ENCODE results near the gene LYZ. TPM values are rescaled to one million over a fixed set of nuclear protein-coding genes. Genes with fewer than 3 reads are reported as not detected.

Gene LYZ
- total RNA-seq, 1 experiment from 2014 or later: not detected

DNA sequence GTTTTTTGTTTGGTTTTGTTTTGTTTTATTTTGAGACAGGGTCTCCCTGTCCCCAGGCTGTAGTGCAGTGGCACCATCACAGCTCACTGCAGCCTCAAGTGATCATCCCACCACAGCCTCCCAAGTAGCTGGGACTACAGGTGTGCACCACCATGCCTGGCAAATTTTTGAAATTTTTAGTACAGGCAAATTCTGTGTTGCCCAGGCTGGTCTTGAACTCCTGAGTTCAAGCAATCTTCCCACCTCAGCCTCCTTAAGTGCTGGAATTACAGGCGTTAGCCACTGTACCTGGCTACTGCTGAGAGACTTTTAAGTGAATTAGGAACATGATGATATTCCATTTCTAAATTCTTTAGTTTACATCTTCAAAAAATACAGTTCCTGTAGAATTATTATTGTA is 2.6 kb downstream of the LYZ start:
- H3K4me3 ChIP-seq: no peak overlapping the region
- H3K9me3 ChIP-seq (replicated peaks): no peaks in the 10 kb centered on the region
- DNase-seq: no peak

GRCh38 chr12:69351462-69352236 is 3.5 kb downstream of the LYZ start:
- no peak for DNase-seq
- no peaks in the 10 kb centered on the region for H3K27me3 ChIP-seq
- H3K4me3 ChIP-seq: no peak overlapping the region
- no peak overlapping the region for H3K27ac ChIP-seq
- H3K9me3 ChIP-seq (replicated peaks): no peaks in the 10 kb centered on the region
- no peaks in the 10 kb centered on the region for H3K36me3 ChIP-seq
- no peaks in the 10 kb centered on the region for H3K4me1 ChIP-seq

More for the DNA sequence above, 2.6 kb downstream of the LYZ start:
- Histone ChIP-seq H3K27ac (no peak overlapping the region), H3K4me1 (no peaks in the 10 kb centered on the region), H3K36me3 (no peaks in the 10 kb centered on the region), H3K27me3 (no peaks in the 10 kb centered on the region)

DNA sequence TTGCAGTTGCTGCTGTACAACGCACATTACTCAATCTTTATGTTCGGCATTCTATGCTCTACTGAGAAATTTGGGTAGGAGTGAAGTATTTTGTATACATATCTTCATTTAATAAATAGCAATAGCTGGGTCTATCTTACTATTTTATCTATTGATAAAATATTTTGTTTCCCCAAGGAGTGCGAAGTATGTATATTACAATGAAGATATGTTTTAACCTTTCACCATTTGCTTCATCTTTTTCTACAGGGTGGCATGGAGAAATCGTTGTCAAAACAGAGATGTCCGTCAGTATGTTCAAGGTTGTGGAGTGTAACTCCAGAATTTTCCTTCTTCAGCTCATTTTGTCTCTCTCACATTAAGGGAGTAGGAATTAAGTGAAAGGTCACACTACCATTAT is 4.7 kb downstream of the LYZ start:
- DNase-seq: no peak
- Histone ChIP-seq H3K27ac (no peak overlapping the region), H3K27me3 (no peaks in the 10 kb centered on the region), H3K9me3 (replicated peaks) (no peaks in the 10 kb centered on the region), H3K4me3 (no peak overlapping the region), H3K4me1 (no peaks in the 10 kb centered on the region), H3K36me3 (no peaks in the 10 kb centered on the region)

GRCh38 chr12:69354172-69354555 is 6.0 kb downstream of the LYZ start:
- Histone ChIP-seq H3K27ac (no peak overlapping the region), H3K27me3 (no peaks in the 10 kb centered on the region), H3K4me1 (no peaks in the 10 kb centered on the region), H3K4me3 (no peak overlapping the region), H3K9me3 (replicated peaks) (no peaks in the 10 kb centered on the region), H3K36me3 (no peaks in the 10 kb centered on the region)
- DNase-seq: no peak

DNA sequence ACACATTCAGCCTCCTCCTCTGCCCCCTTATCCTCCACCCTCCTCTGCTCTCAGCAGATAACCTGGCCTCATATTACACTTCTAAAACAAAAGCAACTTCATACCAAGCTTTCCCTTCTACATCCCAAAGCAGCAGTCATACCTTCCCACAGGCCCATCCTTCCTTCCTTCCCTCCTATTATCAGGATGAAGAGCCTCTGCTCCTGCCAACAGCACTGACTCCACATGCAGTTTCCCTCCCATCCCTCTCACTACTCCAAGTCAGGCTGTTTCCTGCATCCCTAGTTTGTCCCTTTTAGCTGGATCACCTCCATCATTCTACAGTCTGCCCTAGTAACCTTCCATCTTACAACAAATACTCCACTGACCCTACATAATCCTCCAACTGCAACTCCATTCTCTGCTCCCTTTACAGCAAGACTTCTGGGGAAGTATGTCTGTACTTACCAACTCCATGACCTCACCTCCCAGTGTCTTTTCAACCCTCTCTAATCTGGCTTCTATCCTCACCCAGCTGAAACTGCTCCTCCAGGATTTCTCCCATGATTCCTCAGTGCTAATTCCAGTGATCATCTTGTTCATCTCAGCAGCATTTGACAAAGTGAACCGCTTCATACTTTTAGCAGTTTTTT is 6.5 kb downstream of the LYZ start:
- no peak overlapping the region for H3K4me3 ChIP-seq
- H3K27me3 ChIP-seq: no peaks in the 10 kb centered on the region
- no peaks in the 10 kb centered on the region for H3K4me1 ChIP-seq
- H3K9me3 ChIP-seq (replicated peaks): no peaks in the 10 kb centered on the region
- H3K27ac ChIP-seq: no peak overlapping the region
- no peaks in the 10 kb centered on the region for H3K36me3 ChIP-seq
- DNase-seq: no peak

DNA sequence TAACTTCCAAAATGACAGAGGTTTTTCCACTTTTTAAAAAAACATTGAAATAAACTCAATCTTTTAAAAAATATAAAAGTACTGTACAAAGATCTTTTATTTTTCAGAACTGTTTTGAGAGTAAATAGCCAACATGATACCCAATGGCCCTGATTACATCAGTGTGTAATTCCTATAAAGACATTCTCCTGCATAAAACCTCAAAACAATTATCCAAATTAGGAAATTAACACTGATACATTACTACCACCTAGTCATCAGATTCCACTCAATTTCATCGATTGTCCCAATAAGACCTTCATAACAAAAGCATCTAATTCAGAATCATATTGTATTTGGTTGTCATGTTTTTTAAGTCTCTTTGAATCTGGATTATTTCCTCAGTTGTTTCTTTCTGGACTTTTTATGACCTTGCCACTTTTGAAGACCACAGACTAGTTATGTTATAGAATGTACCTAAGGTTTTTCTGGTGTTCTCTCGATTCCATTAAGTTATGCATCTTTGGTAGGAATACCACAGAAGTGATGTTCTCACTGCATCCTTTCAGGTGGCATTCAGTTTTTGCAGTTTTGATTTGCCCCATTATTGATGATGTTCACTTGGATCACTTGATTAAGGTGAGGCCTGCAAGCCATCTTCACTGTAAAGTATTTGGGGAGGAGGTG is 7.3 kb downstream of the LYZ start:
- no peaks in the 10 kb centered on the region for H3K36me3 ChIP-seq
- H3K27ac ChIP-seq: no peak overlapping the region
- H3K4me3 ChIP-seq: no peak overlapping the region
- no peak for DNase-seq
- no peaks in the 10 kb centered on the region for H3K4me1 ChIP-seq
- H3K9me3 ChIP-seq (replicated peaks): no peaks in the 10 kb centered on the region
- no peaks in the 10 kb centered on the region for H3K27me3 ChIP-seq

DNA sequence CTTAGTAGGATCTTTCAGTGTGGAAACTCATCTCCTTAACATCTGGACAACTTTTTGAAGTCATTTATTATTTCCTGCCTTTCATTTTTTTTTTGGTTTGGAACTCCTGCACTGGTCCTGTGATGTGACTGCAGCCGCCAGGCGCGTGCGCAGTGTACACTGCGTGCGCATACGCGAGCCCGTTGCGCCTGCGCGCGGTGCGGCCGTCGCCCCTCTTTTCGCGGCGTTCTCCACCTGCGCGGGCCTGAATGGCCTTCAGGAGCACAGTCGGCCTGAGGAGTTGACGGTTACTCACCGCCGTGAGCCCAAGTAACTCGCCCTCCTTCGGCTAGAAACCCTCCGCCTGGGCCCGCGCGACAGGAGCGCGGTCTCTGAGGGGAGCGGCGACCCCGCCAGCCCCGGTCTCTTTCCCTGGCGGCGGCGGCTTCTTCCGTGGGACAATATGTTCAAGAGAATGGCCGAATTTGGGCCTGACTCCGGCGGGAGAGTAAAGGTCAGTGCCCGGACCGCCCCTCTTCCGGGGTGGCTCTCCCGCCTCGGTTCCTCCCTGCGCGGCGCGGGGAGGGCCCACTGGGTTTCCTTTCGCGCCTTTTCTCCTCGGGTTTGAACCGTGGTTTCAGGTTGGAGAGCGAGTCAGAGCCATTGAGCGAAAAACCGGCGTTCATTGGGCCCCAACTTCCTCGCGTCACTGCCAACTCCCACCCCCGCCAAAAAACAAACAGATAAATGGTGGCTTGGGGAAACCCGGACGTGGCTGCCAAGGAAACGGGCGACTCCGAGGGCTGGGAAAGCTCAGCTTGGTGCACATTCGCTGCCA is 11.6 kb downstream of the LYZ start, which contains the start of gene YEATS4:
Gene YEATS4 (plus strand): TSS at position 213 of the 817 bp plus-strand sequence. CDS start 230 bp downstream, at position 443.
- H3K27ac ChIP-seq: peak within 1 kb of the TSS; percentile 98
- no peaks in the 10 kb centered on the region; the same call in 1 of the 2 replicates for H3K4me1 ChIP-seq
- H3K27me3 ChIP-seq: no peaks in the 10 kb centered on the region
- peaks cover 22% of the 10 kb centered on the region for H3K36me3 ChIP-seq
- H3K9me3 ChIP-seq (replicated peaks): no peaks in the 10 kb centered on the region
- peak within 1 kb of the TSS; percentile 88 for H3K4me3 ChIP-seq
- peak; percentile 88 to 92 for DNase-seq

GRCh38 chr12:69360348-69360672 is 12.1 kb downstream of the LYZ start:
- peak overlapping the region; percentile 88 for H3K4me3 ChIP-seq

GRCh38 chr12:69366796-69367195 is 18.6 kb downstream of the LYZ start:
- H3K4me1 ChIP-seq: no peaks in the 10 kb centered on the region; the same call in 1 of the 2 replicates
- no peaks in the 10 kb centered on the region for H3K27me3 ChIP-seq
- no peaks in the 10 kb centered on the region for H3K9me3 ChIP-seq (replicated peaks)
- no peak overlapping the region for H3K27ac ChIP-seq
- no peak for DNase-seq
- peaks cover 43% of the 10 kb centered on the region for H3K36me3 ChIP-seq
- no peak overlapping the region for H3K4me3 ChIP-seq

More at GRCh38 chr12:69360348-69360672, 12.1 kb downstream of the LYZ start:
- H3K27me3 ChIP-seq: no peaks in the 10 kb centered on the region
- DNase-seq: no peak
- peaks cover 22% of the 10 kb centered on the region for H3K36me3 ChIP-seq
- H3K9me3 ChIP-seq (replicated peaks): no peaks in the 10 kb centered on the region
- H3K27ac ChIP-seq: peak overlapping the region; percentile 98
- H3K4me1 ChIP-seq: no peaks in the 10 kb centered on the region; the same call in 1 of the 2 replicates

DNA sequence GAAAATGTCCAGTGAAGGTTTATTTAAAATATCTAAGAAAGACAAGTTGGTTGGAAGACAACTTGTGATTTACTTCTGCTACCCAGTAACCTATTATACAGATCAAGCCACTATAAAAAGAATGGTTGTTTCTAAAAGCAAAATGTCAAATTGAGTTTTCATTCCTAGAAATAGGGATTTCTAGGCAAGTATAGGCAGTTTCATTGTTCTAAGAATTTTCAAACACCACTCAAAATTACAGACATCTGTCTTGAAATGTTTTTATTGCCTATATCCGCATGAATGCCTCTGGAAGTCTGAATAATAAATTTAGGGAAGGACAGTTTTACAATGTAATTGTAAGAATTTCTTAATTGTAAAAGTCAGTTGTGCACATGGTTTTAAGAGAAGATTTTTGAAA is 20.0 kb downstream of the LYZ start:
- Histone ChIP-seq H3K4me1 (no peaks in the 10 kb centered on the region; the same call in 1 of the 2 replicates), H3K27me3 (no peaks in the 10 kb centered on the region), H3K9me3 (replicated peaks) (no peaks in the 10 kb centered on the region), H3K27ac (no peak overlapping the region), H3K4me3 (no peak overlapping the region), H3K36me3 (peaks cover 48% of the 10 kb centered on the region)
- no peak for DNase-seq

DNA sequence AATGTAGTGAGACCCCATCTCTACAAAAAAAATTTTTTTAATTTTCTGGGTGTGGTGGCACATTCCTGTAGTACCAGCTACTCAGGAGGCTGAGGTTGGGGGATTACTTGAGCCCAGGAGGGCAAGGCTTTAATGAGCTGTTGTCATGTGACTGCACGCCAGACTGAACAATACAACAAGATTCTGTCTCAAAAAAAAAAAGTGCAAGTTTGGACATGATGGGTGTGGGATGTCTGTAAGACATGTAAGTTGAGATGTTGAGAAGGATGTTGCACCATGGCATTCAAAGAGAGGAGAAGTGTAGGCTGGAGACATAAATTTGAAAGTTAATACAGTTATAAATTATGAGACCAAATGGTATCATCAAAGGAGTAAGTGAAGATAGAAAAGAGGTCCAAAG is 34.9 kb downstream of the LYZ start:
- H3K4me1 ChIP-seq: no peaks in the 10 kb centered on the region
- H3K27ac ChIP-seq: no peak overlapping the region
- H3K27me3 ChIP-seq: no peaks in the 10 kb centered on the region
- no peak overlapping the region for H3K4me3 ChIP-seq
- no peaks in the 10 kb centered on the region for H3K9me3 ChIP-seq (replicated peaks)
- peaks cover 21% of the 10 kb centered on the region for H3K36me3 ChIP-seq
- no peak for DNase-seq

GRCh38 chr12:69385038-69385437 is 36.9 kb downstream of the LYZ start:
- Histone ChIP-seq H3K27ac (no peak overlapping the region), H3K9me3 (replicated peaks) (no peaks in the 10 kb centered on the region), H3K36me3 (peaks cover 12% of the 10 kb centered on the region), H3K4me1 (no peaks in the 10 kb centered on the region), H3K27me3 (no peaks in the 10 kb centered on the region), H3K4me3 (no peak overlapping the region)
- DNase-seq: no peak

DNA sequence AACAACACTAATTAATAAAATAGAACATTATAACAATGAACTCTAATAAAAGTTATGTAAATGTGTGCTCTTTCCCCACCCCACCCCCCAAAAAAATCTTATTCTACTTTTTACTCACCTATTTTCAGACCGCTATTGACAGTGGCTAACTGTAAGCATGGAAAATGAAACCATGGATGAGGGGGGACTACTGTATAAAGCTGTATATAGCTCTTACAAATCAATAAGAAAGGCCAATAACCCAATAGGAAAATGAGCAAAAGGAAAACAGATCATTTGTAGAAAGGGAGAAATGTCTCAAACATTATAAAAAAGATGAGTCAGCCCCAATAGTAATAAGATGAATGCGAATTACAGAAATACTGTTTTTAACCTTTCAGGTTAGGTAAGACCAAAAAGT is 38.7 kb downstream of the LYZ start:
- Histone ChIP-seq H3K27ac (no peak overlapping the region), H3K4me3 (no peak overlapping the region), H3K36me3 (peaks cover 11% of the 10 kb centered on the region; the same call in 1 of the 2 replicates), H3K9me3 (replicated peaks) (no peaks in the 10 kb centered on the region), H3K4me1 (no peaks in the 10 kb centered on the region), H3K27me3 (no peaks in the 10 kb centered on the region)
- DNase-seq: no peak

DNA sequence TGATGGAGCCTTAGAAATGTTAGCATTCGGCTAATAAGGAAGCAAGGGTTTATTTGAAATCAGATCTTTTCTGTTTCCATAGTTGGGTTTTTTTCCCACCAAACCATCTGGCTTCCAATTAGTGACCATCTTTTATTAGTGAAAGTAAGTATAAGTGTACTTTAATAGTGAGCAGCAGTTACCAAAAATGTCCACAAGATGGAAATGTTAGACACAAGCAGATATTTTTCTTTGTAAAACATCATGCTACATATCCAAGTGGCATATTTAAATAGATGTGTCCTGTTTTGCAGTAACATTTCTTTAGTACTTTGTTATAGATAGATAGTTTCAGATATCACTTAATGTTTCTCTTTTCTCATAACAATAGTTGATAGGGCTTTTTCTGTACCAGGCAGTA is 40.2 kb downstream of the LYZ start:
- Histone ChIP-seq H3K4me3 (no peak overlapping the region), H3K36me3 (peaks cover 10% of the 10 kb centered on the region), H3K27me3 (no peaks in the 10 kb centered on the region), H3K27ac (no peak overlapping the region), H3K4me1 (no peaks in the 10 kb centered on the region), H3K9me3 (replicated peaks) (no peaks in the 10 kb centered on the region)
- peak in 1 of 2 experiments; percentile 29 for DNase-seq

Measured in SJCRH30 (cell line).